ENCODE measurements around the gene ARHGEF2.

The ARHGEF2 gene

GRCh38 chr1:155957411-155957915, 20.9 kb downstream of the ARHGEF2 start:
- Histone ChIP-seq H3K36me3 (ENCODE audit: low read length) (peaks cover 36% of the 10 kb centered on the region), H3K9ac (ENCODE audit: low read length) (no peak overlapping the region), H2AFZ (ENCODE audit: low read depth, low read length, severe bottlenecking) (no peak overlapping the region), H3F3A (ENCODE audit: insufficient read depth) (peaks cover 12% of the 10 kb centered on the region; the same call in 1 of the 2 replicates), H3K4me2 (ENCODE audit: low read depth, low read length, poor library complexity, severe bottlenecking) (no peak overlapping the region), H3K4me3 (ENCODE audit: insufficient read depth, low read length, poor library complexity, severe bottlenecking) (no peak overlapping the region), H3K27me3 (ENCODE audit: low read length) (no peaks in the 10 kb centered on the region), H3K9me2 (replicated peaks; ENCODE audit: insufficient read depth, low read length) (no peaks in the 10 kb centered on the region), H3K79me2 (ENCODE audit: insufficient read depth, low read length) (no peaks in the 10 kb centered on the region; the same call in 1 of the 2 replicates), H4K20me1 (ENCODE audit: low read depth, low read length) (no peaks in the 10 kb centered on the region), H3K27ac (ENCODE audit: low read depth, low read length) (no peak overlapping the region), H3K9me3 (ENCODE audit: insufficient read depth, low read length) (no peaks in the 10 kb centered on the region)
- TF ChIP-seq CTCF (IDR thresholded peaks at IDR 0.05; ENCODE audit: insufficient read depth, low read length, poor library complexity, severe bottlenecking) (no peak), EZH2phosphoT487 (conservative IDR thresholded peaks at IDR 0.05; ENCODE audit: low read length) (no peak)

GRCh38 chr1:155954645-155955044, 23.7 kb downstream of the ARHGEF2 start:
- H2AFZ ChIP-seq (ENCODE audit: low read depth, low read length, severe bottlenecking), result no peak overlapping the region
- no peak overlapping the region for H3K27ac ChIP-seq (ENCODE audit: low read depth, low read length)
- H3K9ac ChIP-seq (ENCODE audit: low read length), result no peak overlapping the region
- H4K20me1 ChIP-seq (ENCODE audit: low read depth, low read length), result no peaks in the 10 kb centered on the region
- no peaks in the 10 kb centered on the region for H3K9me3 ChIP-seq (ENCODE audit: insufficient read depth, low read length)
- no peak overlapping the region for H3K4me3 ChIP-seq (ENCODE audit: insufficient read depth, low read length, poor library complexity, severe bottlenecking)
- H3K36me3 ChIP-seq (ENCODE audit: low read length), result peaks cover 42% of the 10 kb centered on the region
- H3K4me2 ChIP-seq (ENCODE audit: low read depth, low read length, poor library complexity, severe bottlenecking), result no peak overlapping the region
- TF ChIP-seq EZH2phosphoT487 (conservative IDR thresholded peaks at IDR 0.05; ENCODE audit: low read length) (no peak), CTCF (IDR thresholded peaks at IDR 0.05; ENCODE audit: insufficient read depth, low read length, poor library complexity, severe bottlenecking) (no peak)
- 0 out of 2 replicates have a peak, but pooled peaks cover 4% of the 10 kb centered on the region for H3F3A ChIP-seq (ENCODE audit: insufficient read depth)
- no peaks in the 10 kb centered on the region for H3K27me3 ChIP-seq (ENCODE audit: low read length)
- no peaks in the 10 kb centered on the region for H3K9me2 ChIP-seq (replicated peaks; ENCODE audit: insufficient read depth, low read length)
- no peaks in the 10 kb centered on the region; the same call in 1 of the 2 replicates for H3K79me2 ChIP-seq (ENCODE audit: insufficient read depth, low read length)

GRCh38 chr1:155952505-155952890, 25.8 kb downstream of the ARHGEF2 start:
- Histone ChIP-seq H3F3A (ENCODE audit: insufficient read depth) (peaks cover 15% of the 10 kb centered on the region; the same call in 1 of the 2 replicates), H3K36me3 (ENCODE audit: low read length) (peaks cover 34% of the 10 kb centered on the region), H3K79me2 (ENCODE audit: insufficient read depth, low read length) (no peaks in the 10 kb centered on the region), H2AFZ (ENCODE audit: low read depth, low read length, severe bottlenecking) (no peak overlapping the region), H3K9me3 (ENCODE audit: insufficient read depth, low read length) (no peaks in the 10 kb centered on the region), H3K9ac (ENCODE audit: low read length) (no peak overlapping the region), H3K27ac (ENCODE audit: low read depth, low read length) (no peak overlapping the region), H3K4me2 (ENCODE audit: low read depth, low read length, poor library complexity, severe bottlenecking) (no peak overlapping the region), H3K27me3 (ENCODE audit: low read length) (no peaks in the 10 kb centered on the region), H4K20me1 (ENCODE audit: low read depth, low read length) (no peaks in the 10 kb centered on the region), H3K4me3 (ENCODE audit: insufficient read depth, low read length, poor library complexity, severe bottlenecking) (no peak overlapping the region), H3K9me2 (replicated peaks; ENCODE audit: insufficient read depth, low read length) (no peaks in the 10 kb centered on the region)
- TF ChIP-seq CTCF (IDR thresholded peaks at IDR 0.05; ENCODE audit: insufficient read depth, low read length, poor library complexity, severe bottlenecking), result no peak
- no peak for TF ChIP-seq EZH2phosphoT487 (conservative IDR thresholded peaks at IDR 0.05; ENCODE audit: low read length)

Measured in SU-DHL-6 (cell line).